ENCODE results near the gene NF2.
"Not testable (repeated sequence)": the region's sequence is repeated elsewhere in the genome, so short reads cannot be mapped to it uniquely, and the experiment has no call there.

The NF2 gene

GRCh38 chr22:29603358-29604075 lies at the start of gene NF2:
Gene NF2 (plus strand): TSS chr22:29603633. CDS start chr22:29603999, 366 bp downstream.
- DNase-seq, result peak; percentile 92 to 97 (median 96)

- no peak for DNase-seq
Measured at GRCh38 chr22:29555065-29555644, 48.3 kb upstream of the NF2 start.

- DNase-seq, result no peak
Measured at GRCh38 chr22:29559030-29559429, 44.4 kb upstream of the NF2 start.

GRCh38 chr22:29559853-29560252 lies 43.6 kb upstream of the NF2 start:
- DNase-seq, result no peak

GRCh38 chr22:29563652-29564460 lies 39.6 kb upstream of the NF2 start:
- DNase-seq, result no peak

- DNase-seq, result not testable (repeated sequence)
Measured at GRCh38 chr22:29566513-29566912, 36.9 kb upstream of the NF2 start.

GRCh38 chr22:29567338-29567737 lies 36.1 kb upstream of the NF2 start:
- no peak for DNase-seq

- no peak for DNase-seq
Measured at GRCh38 chr22:29569011-29569678, 34.3 kb upstream of the NF2 start.

- no peak for DNase-seq
Measured at GRCh38 chr22:29570456-29570855, 33.0 kb upstream of the NF2 start.

- no peak for DNase-seq
Measured at GRCh38 chr22:29570912-29571549, 32.4 kb upstream of the NF2 start.

- no peak for DNase-seq
Measured at GRCh38 chr22:29574762-29575450, 28.5 kb upstream of the NF2 start.

GRCh38 chr22:29578462-29579200 lies 24.8 kb upstream of the NF2 start:
- no peak for DNase-seq

- DNase-seq, result no peak
Measured at GRCh38 chr22:29580200-29580810, 23.1 kb upstream of the NF2 start.

- no peak for DNase-seq
Measured at GRCh38 chr22:29581799-29582198, 21.6 kb upstream of the NF2 start.

GRCh38 chr22:29584975-29585374 lies 18.5 kb upstream of the NF2 start:
- DNase-seq, result no peak

- not testable (repeated sequence) for DNase-seq
Measured at GRCh38 chr22:29586193-29586705, 17.2 kb upstream of the NF2 start.

- DNase-seq, result no peak
Measured at GRCh38 chr22:29587938-29588699, 15.3 kb upstream of the NF2 start.

- no peak for DNase-seq
Measured at GRCh38 chr22:29593923-29594322, 9.5 kb upstream of the NF2 start.

GRCh38 chr22:29594447-29594846 lies 9.0 kb upstream of the NF2 start:
- not testable (repeated sequence) for DNase-seq

- no peak for DNase-seq
Measured at GRCh38 chr22:29596408-29596807, 7.0 kb upstream of the NF2 start.

Data from activated CD4-positive, CD25-positive, alpha-beta regulatory T cell (primary cell).